ENCODE measurements around the gene ZGPAT.
A peak's percentile ranks its signal among the peaks of the same experiment; 100 is the strongest.
"Not testable (repeated sequence)": the region's sequence is repeated elsewhere in the genome, so short reads cannot be mapped to it uniquely, and the experiment has no call there.

The ZGPAT gene

GRCh38 chr20:63703976-63704748 is 3.7 kb upstream of the ZGPAT start:
- DNase-seq: peak; percentile 22

- DNase-seq: peak; percentile 19
Measured at GRCh38 chr20:63704749-63705117, 3.1 kb upstream of the ZGPAT start.

- DNase-seq: peak; percentile 18
Measured at GRCh38 chr20:63705232-63706026, 2.4 kb upstream of the ZGPAT start.

GRCh38 chr20:63706027-63706695 is 1.7 kb upstream of the ZGPAT start:
- DNase-seq: peak; percentile 23

GRCh38 chr20:63706852-63707557 is 834 bp upstream of the ZGPAT start:
- DNase-seq: peak; percentile 76

- DNase-seq: peak; percentile 34
Measured at GRCh38 chr20:63708301-63709148, 686 bp downstream of the ZGPAT start.

- peak; percentile 24 for DNase-seq
Measured at GRCh38 chr20:63709149-63709527, 1.3 kb downstream of the ZGPAT start.

- peak; percentile 17 for DNase-seq
Measured at GRCh38 chr20:63711085-63711645, 3.3 kb downstream of the ZGPAT start.

- DNase-seq: no peak
Measured at GRCh38 chr20:63712191-63712590, 4.4 kb downstream of the ZGPAT start.

- peak; percentile 21 for DNase-seq
Measured at GRCh38 chr20:63714858-63715257, 7.0 kb downstream of the ZGPAT start.

- DNase-seq: no peak
Measured at GRCh38 chr20:63718996-63719395, 11.2 kb downstream of the ZGPAT start.

GRCh38 chr20:63722967-63723622 is 15.3 kb downstream of the ZGPAT start:
- not testable (repeated sequence) for DNase-seq

GRCh38 chr20:63730189-63730733 is 22.4 kb downstream of the ZGPAT start:
- DNase-seq: not testable (repeated sequence)

- DNase-seq: no peak
Measured at GRCh38 chr20:63731410-63731809, 23.6 kb downstream of the ZGPAT start.

- no peak for DNase-seq
Measured at GRCh38 chr20:63732118-63733095, 24.6 kb downstream of the ZGPAT start.

- no peak for DNase-seq
Measured at GRCh38 chr20:63733117-63733516, 25.3 kb downstream of the ZGPAT start.

GRCh38 chr20:63733579-63734081 is 25.8 kb downstream of the ZGPAT start:
- no peak for DNase-seq

GRCh38 chr20:63734111-63734945 is 26.5 kb downstream of the ZGPAT start:
- DNase-seq: no peak
